ENCODE results near the gene DLX2. TPM values are rescaled to one million over a fixed set of nuclear protein-coding genes. Genes with fewer than 3 reads are reported as not detected.

Gene DLX2
- total and polyA plus RNA-seq, 12 donors = 0.06 to 0.49 (median 0.15) TPM; not detected in 5

GRCh38 chr2:172109988-172110811 lies 7.5 kb upstream of the DLX2 start:
- H3K27me3 ChIP-seq = peaks cover 48% of the 10 kb centered on the region
- no peak for DNase-seq
- WGBS, 4 donors = 59 to 87% (median 73%) methylated on average over 15 to 31 of the region's 31 CpGs

GRCh38 chr2:172109256-172109987 lies 6.7 kb upstream of the DLX2 start:
- Histone ChIP-seq H3K36me3 (replicated peaks in 1 of 2) (no peaks in the 10 kb centered on the region), H3K4me3 (no peak overlapping the region), H3K27ac (no peak overlapping the region), H3K27me3 (peaks cover 56% of the 10 kb centered on the region), H3K9me3 (replicated peaks in 1 of 3) (no peaks in the 10 kb centered on the region), H3K4me1 (replicated peaks in 1 of 2) (peaks cover 0 to 11% of the 10 kb centered on the region in 2 donors)
- intact Hi-C loops (cut with DNase I) = loop anchor here (10.0 kb wide), 4 partner anchors 295 to 535 kb away; no protein-coding TSS in a partner anchor
- no peak for DNase-seq
- no peak for TF ChIP-seq POLR2A (IDR thresholded peaks at IDR 0.05)
- TF ChIP-seq CTCF (IDR thresholded peaks at IDR 0.05) = no peak
- 23 to 48% (median 39%) methylated on average over 13 to 29 of the region's 29 CpGs for WGBS, 4 donors

More at GRCh38 chr2:172109988-172110811, 7.5 kb upstream of the DLX2 start:
- TF ChIP-seq POLR2A (IDR thresholded peaks at IDR 0.05) (no peak), CTCF (IDR thresholded peaks at IDR 0.05) (no peak)
- Histone ChIP-seq H3K27ac (no peak overlapping the region), H3K4me3 (no peak overlapping the region), H3K4me1 (replicated peaks in 1 of 2) (peaks cover 0 to 11% of the 10 kb centered on the region in 2 donors), H3K36me3 (replicated peaks in 1 of 2) (no peaks in the 10 kb centered on the region), H3K9me3 (replicated peaks in 1 of 3) (no peaks in the 10 kb centered on the region)
- intact Hi-C loops (cut with DNase I) = loop anchor here (10.0 kb wide), 4 partner anchors 295 to 535 kb away; no protein-coding TSS in a partner anchor

GRCh38 chr2:172108587-172108930 lies 5.9 kb upstream of the DLX2 start:
- H3K4me3 ChIP-seq = no peak overlapping the region
- intact Hi-C loops (cut with DNase I) = loop anchor here (10.0 kb wide), 4 partner anchors 294 to 534 kb away; no protein-coding TSS in a partner anchor
- no peak overlapping the region for H3K27ac ChIP-seq
- H3K4me1 ChIP-seq (replicated peaks in 1 of 2) = peaks cover 0 to 13% of the 10 kb centered on the region in 2 donors
- no peak for DNase-seq
- no peaks in the 10 kb centered on the region for H3K9me3 ChIP-seq (replicated peaks in 1 of 3)
- TF ChIP-seq POLR2A (IDR thresholded peaks at IDR 0.05) (no peak), CTCF (IDR thresholded peaks at IDR 0.05) (no peak)
- peaks cover 62% of the 10 kb centered on the region for H3K27me3 ChIP-seq
- H3K36me3 ChIP-seq (replicated peaks in 1 of 2) = no peaks in the 10 kb centered on the region
- WGBS, 4 donors = 39 to 58% (median 42%) methylated on average over 7 to 8 of the region's 8 CpGs

All from adrenal gland (tissue), 12 donors.